ENCODE data around the gene CBLC.

- TF ChIP-seq CTCF (IDR thresholded peaks at IDR 0.05) = no peak
- no peak for TF ChIP-seq EP300 (IDR thresholded peaks at IDR 0.05)
- no peak for TF ChIP-seq POLR2A (IDR thresholded peaks at IDR 0.05)
Observed at GRCh38 chr19:44818466-44819031, 40.9 kb downstream of the CBLC start.
